Testis (tissue), 3 donors: ENCODE measurements around the gene NOS3. TPM values are rescaled to one million over a fixed set of nuclear protein-coding genes. Genes with fewer than 3 reads are reported as not detected.
"Not testable (repeated sequence)": the region's sequence is repeated elsewhere in the genome, so short reads cannot be mapped to it uniquely, and the experiment has no call there.

Source experiments
- DNase-seq: peaks from one replicate; pipeline ENCODE4 v3.0.0-alpha.2; 2019
- H3K27ac ChIP-seq, 2 donors: fragments of 200-600 bp; sonication (generic); one replicate each; pipeline ENCODE4 v1.5.1; 2019
- H3K27me3 ChIP-seq: fragments of 200-600 bp; sonication (generic); one replicate; pipeline ENCODE4 v1.5.1; 2019
- H3K36me3 ChIP-seq: fragments of 200-600 bp; sonication (generic); one replicate; pipeline ENCODE4 v1.5.1; 2017; ENCODE audit warnings: low read depth; ENCODE audit errors: missing control alignments
- H3K4me1 ChIP-seq: fragments of 200-600 bp; sonication (generic); one replicate; pipeline ENCODE4 v1.5.1; 2019
- H3K4me3 ChIP-seq, 2 donors: fragments of 200-600 bp; sonication (generic); one replicate each; pipeline ENCODE4 v1.5.1; 2017 to 2019
- H3K9me3 ChIP-seq: fragments of 200-600 bp; sonication (generic); one replicate; pipeline ENCODE4 v1.5.1; 2017
- POLR2A ChIP-seq: fragments of 450-650 bp; IDR thresholded peaks from one replicate; pipeline ENCODE4 v1.6.1; 2017; ENCODE audit warnings: antibody characterized with exemption, mild to moderate bottlenecking, moderate library complexity
- WGBS, 2 donors: methylation state at CpG; one replicate each; pipeline ENCODE4 v1.1.5; 2018; 5-methylcytosine and 5-hydroxymethylcytosine counted together
- intact Hi-C: fragments of 100-400 bp; cut with DNase I; formaldehyde crosslinking; loops from one replicate; pipeline ENCODE4 v1.15.1; 2023; ENCODE audit warnings: low total_unique reads
- polyA plus RNA-seq: library from polyadenylated mRNA; stranded (reverse); fragments of 350-450 nt; fragmentation: Illumina TruSeq; extraction: RNeasy Lipid Tissue Mini Kit (QIAGEN cat#74804); gene quantifications from one replicate; pipeline ENCODE4 v1.2.3, GENCODE V29; 2014; ENCODE audit warnings: low read depth, low replicate concordance; ENCODE audit not compliant: insufficient read depth
- total RNA-seq, 2 donors: library from RNA; depleted of rRNA; stranded (reverse); fragments of >200 nt; gene quantifications; one replicate each; pipeline ENCODE4 v1.2.3, GENCODE V29; 2016
- TF ChIP-seq, protein P1 (sequence below), 3 experiments: fragments of 450-650 bp in 2 of 3; fragments of 200-600 bp in 1 of 3; sonication (generic) in 1 of 3; IDR thresholded peaks; one replicate each; pipeline ENCODE4 v1.5.1; 2016 to 2019; ENCODE audit warnings: antibody characterized with exemption in 3 of 3, mild to moderate bottlenecking in 2 of 3, moderate library complexity in 1 of 3

Gene NOS3
- total and polyA plus RNA-seq, 3 donors from 2014 or later, result 19.5 to 36.6 (median 25.0) TPM

DNA sequence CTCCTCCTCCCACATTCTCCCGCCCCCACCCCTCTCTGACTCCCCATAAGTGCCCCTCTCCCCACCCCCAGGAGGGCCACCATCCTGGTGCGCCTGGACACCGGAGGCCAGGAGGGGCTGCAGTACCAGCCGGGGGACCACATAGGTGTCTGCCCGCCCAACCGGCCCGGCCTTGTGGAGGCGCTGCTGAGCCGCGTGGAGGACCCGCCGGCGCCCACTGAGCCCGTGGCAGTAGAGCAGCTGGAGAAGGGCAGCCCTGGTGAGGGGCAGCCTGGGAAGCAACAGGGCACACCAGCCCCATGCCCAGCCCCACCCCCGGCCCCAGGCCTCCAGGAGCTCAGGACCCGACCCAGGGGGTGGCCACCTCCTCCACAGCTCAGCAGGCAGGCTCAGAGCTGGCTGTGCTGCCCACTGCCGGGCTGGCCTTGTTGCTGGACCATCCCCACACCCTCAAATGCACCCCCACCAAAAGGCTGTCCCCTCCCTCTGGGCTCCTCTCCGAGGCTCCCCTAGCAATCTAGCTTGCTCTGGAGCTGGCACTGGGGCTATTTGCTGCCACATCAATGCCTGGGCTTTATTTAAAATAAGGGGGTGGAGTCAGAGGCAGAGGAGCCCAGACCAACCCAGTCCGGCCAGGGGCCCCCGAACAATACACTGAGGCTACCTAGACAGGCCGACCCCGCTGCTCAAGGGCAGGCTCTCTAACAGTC is 18.7 kb downstream of the NOS3 start:
- 51 to 76% methylated on average over 3 to 22 of the region's 22 CpGs for WGBS, 2 donors
- Histone ChIP-seq H3K4me1 (peaks cover 7% of the 10 kb centered on the region), H3K27ac (no peak overlapping the region), H3K9me3 (no peaks in the 10 kb centered on the region), H3K36me3 (no peaks in the 10 kb centered on the region), H3K4me3 (no peak overlapping the region), H3K27me3 (no peaks in the 10 kb centered on the region)
- DNase-seq, result no peak
- TF ChIP-seq POLR2A, result no peak
- TF ChIP-seq, protein P1, sequence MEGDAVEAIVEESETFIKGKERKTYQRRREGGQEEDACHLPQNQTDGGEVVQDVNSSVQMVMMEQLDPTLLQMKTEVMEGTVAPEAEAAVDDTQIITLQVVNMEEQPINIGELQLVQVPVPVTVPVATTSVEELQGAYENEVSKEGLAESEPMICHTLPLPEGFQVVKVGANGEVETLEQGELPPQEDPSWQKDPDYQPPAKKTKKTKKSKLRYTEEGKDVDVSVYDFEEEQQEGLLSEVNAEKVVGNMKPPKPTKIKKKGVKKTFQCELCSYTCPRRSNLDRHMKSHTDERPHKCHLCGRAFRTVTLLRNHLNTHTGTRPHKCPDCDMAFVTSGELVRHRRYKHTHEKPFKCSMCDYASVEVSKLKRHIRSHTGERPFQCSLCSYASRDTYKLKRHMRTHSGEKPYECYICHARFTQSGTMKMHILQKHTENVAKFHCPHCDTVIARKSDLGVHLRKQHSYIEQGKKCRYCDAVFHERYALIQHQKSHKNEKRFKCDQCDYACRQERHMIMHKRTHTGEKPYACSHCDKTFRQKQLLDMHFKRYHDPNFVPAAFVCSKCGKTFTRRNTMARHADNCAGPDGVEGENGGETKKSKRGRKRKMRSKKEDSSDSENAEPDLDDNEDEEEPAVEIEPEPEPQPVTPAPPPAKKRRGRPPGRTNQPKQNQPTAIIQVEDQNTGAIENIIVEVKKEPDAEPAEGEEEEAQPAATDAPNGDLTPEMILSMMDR (IDR thresholded peaks at IDR 0.05), result no peak
- intact Hi-C loops, result no loop called here

DNA sequence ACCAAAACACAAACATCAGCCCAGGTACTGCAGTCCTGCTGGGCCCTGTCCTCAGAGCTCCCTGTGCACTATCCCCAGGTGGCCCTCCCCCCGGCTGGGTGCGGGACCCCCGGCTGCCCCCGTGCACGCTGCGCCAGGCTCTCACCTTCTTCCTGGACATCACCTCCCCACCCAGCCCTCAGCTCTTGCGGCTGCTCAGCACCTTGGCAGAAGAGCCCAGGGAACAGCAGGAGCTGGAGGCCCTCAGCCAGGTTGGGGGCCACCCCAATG is 19.2 kb downstream of the NOS3 start:
- no peak for TF ChIP-seq POLR2A
- TF ChIP-seq, protein P1 (IDR thresholded peaks at IDR 0.05), result no peak
- WGBS, 2 donors, result 48 to 54% methylated on average over 7 of the region's 7 CpGs
- no peaks in the 10 kb centered on the region for H3K9me3 ChIP-seq
- no peak for DNase-seq
- H3K27ac ChIP-seq, result no peak overlapping the region
- no peaks in the 10 kb centered on the region for H3K27me3 ChIP-seq
- intact Hi-C loops, result no loop called here
- H3K4me1 ChIP-seq, result peaks cover 7% of the 10 kb centered on the region
- H3K4me3 ChIP-seq, result no peak overlapping the region
- H3K36me3 ChIP-seq, result no peaks in the 10 kb centered on the region

DNA sequence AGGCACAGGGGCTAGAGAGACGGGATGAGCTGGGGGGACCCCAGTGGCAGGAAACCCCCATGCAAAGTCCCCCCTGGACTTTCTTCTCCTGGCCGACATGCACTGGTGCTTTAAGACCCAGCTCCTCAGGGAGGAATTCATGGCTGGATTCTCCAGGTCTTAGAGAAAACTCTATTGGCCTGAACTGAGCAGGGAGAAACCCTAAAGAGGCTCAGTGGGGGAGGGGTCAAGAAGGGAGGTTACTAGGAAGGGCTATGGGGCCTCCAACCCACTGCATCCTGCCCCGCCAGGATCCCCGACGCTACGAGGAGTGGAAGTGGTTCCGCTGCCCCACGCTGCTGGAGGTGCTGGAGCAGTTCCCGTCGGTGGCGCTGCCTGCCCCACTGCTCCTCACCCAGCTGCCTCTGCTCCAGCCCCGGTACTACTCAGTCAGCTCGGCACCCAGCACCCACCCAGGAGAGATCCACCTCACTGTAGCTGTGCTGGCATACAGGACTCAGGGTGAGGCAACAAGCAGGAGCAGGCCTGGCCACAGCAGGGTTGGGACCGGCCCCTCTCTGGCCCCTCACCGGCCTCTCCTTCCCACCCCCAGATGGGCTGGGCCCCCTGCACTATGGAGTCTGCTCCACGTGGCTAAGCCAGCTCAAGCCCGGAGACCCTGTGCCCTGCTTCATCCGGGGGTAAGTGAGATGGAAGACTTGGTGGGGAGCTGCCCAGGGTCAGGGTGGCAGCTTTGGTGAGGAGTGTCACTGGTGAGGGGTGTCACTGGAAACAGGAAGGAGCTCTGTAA is 19.7 kb downstream of the NOS3 start:
- Histone ChIP-seq H3K4me3 (no peak overlapping the region), H3K27me3 (no peaks in the 10 kb centered on the region), H3K9me3 (no peaks in the 10 kb centered on the region), H3K36me3 (no peaks in the 10 kb centered on the region), H3K4me1 (peaks cover 7% of the 10 kb centered on the region), H3K27ac (no peak overlapping the region)
- TF ChIP-seq, protein P1 (IDR thresholded peaks at IDR 0.05), result no peak
- TF ChIP-seq POLR2A, result no peak
- DNase-seq, result no peak
- WGBS, 2 donors, result 51 to 55% methylated on average over 10 to 17 of the region's 18 CpGs
- intact Hi-C loops, result no loop called here

DNA sequence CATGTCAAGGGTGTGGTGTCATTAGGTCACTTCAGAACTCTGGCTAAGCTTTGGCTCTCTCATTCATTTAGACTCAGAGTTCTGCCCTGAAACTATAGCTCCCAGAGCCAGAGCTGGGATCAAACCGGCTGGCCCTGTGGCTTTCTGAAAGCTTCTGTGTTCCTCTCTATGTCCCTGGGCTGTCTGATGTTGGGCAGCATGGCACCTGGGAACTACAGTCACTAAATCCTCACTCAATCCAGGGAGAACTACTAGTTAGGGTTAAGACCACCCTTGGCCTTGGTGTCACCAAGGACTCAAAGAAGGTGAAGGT is 20.2 kb downstream of the NOS3 start:
- Histone ChIP-seq H3K27me3 (no peaks in the 10 kb centered on the region), H3K4me1 (peaks cover 7% of the 10 kb centered on the region), H3K36me3 (no peaks in the 10 kb centered on the region), H3K9me3 (no peaks in the 10 kb centered on the region), H3K4me3 (no peak overlapping the region), H3K27ac (no peak overlapping the region)
- TF ChIP-seq, protein P1 (IDR thresholded peaks at IDR 0.05), result no peak
- no peak for TF ChIP-seq POLR2A
- 63 to 70% methylated on average over 1 of the region's 1 CpG for WGBS, 2 donors
- no peak for DNase-seq
- intact Hi-C loops, result no loop called here

DNA sequence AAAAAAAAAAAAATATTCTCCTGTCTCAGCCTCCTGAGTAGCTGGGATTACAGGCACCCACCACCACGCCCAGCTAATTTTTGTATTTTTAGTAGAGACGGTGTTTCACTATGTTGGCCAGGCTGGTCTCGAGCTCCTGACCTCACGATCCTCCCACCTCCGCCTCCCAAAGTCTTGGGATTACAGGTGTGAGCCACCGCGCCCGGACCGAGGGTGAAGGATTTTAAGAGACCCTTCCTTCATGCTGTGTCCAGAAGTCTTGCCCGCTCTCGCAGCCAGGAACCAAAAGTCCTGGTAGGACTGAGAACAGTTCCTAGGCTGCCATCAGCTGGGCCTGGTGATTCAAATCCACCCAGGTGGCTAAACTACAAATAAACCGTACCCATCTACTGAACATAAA is 20.8 kb downstream of the NOS3 start:
- H3K4me3 ChIP-seq, intact Hi-C loops, H3K9me3 ChIP-seq, H3K27ac ChIP-seq, DNase-seq, H3K36me3 ChIP-seq, H3K27me3 ChIP-seq, H3K4me1 ChIP-seq: not testable (repeated sequence)
- 89 to 90% methylated on average over 12 of the region's 12 CpGs for WGBS, 2 donors
